T-helper 22 cell (primary cell): Measurements from ENCODE around the gene FNIP2.
"Not testable (repeated sequence)": the region's sequence is repeated elsewhere in the genome, so short reads cannot be mapped to it uniquely, and the experiment has no call there.

Source experiments
- DNase-seq: peaks from one replicate; pipeline ENCODE4 v3.0.0-alpha.2; 2020; ENCODE audit warnings: low read depth

FNIP2 gene

GRCh38 chr4:158816955-158817354 lies 48.1 kb downstream of the FNIP2 start:
- no peak for DNase-seq

- DNase-seq, result no peak
Observed at GRCh38 chr4:158817562-158818296, 48.9 kb downstream of the FNIP2 start.

- DNase-seq, result no peak
Observed at GRCh38 chr4:158818560-158819140, 49.8 kb downstream of the FNIP2 start.

GRCh38 chr4:158819942-158820786 lies 51.3 kb downstream of the FNIP2 start:
- DNase-seq, result no peak

- DNase-seq, result no peak
Observed at GRCh38 chr4:158821228-158821971, 52.6 kb downstream of the FNIP2 start.

GRCh38 chr4:158822348-158822747 lies 53.5 kb downstream of the FNIP2 start:
- no peak for DNase-seq

- no peak for DNase-seq
Observed at GRCh38 chr4:158823461-158823873, 54.6 kb downstream of the FNIP2 start.

- DNase-seq, result no peak
Observed at GRCh38 chr4:158824425-158825274, 55.8 kb downstream of the FNIP2 start.

- no peak for DNase-seq
Observed at GRCh38 chr4:158825433-158826036, 56.7 kb downstream of the FNIP2 start.

GRCh38 chr4:158826057-158826456 lies 57.2 kb downstream of the FNIP2 start:
- DNase-seq, result no peak

GRCh38 chr4:158826882-158827281 lies 58.1 kb downstream of the FNIP2 start:
- DNase-seq, result no peak

- no peak for DNase-seq
Observed at GRCh38 chr4:158827543-158827981, 58.7 kb downstream of the FNIP2 start.

GRCh38 chr4:158828151-158828550 lies 59.3 kb downstream of the FNIP2 start:
- DNase-seq, result not testable (repeated sequence)

GRCh38 chr4:158829254-158829653 lies 60.4 kb downstream of the FNIP2 start:
- no peak for DNase-seq

- DNase-seq, result no peak
Observed at GRCh38 chr4:158833602-158834001, 64.8 kb downstream of the FNIP2 start.

- DNase-seq, result no peak
Observed at GRCh38 chr4:158835226-158836001, 66.6 kb downstream of the FNIP2 start.

- no peak for DNase-seq
Observed at GRCh38 chr4:158836002-158836369, 67.2 kb downstream of the FNIP2 start.

GRCh38 chr4:158836828-158837449 lies 68.1 kb downstream of the FNIP2 start:
- DNase-seq, result no peak

GRCh38 chr4:158837527-158838141 lies 68.8 kb downstream of the FNIP2 start:
- no peak for DNase-seq
